Neural cell (in vitro differentiated cells): ENCODE data around the gene PCDH9.

Source experiments
- CTCF ChIP-seq: fragments of 450-650 bp; IDR thresholded peaks from 2 replicates; pipeline ENCODE4 v1.5.1; 2014; ENCODE audit warnings: antibody characterized with exemption, mild to moderate bottlenecking, moderate library complexity; ENCODE audit not compliant: poor library complexity, severe bottlenecking
- TAF1 ChIP-seq: IDR thresholded peaks from 2 replicates; pipeline ENCODE4 v1.6.1; 2012; ENCODE audit warnings: low read depth

- peak; percentile 58 for TF ChIP-seq CTCF
- no peak for TF ChIP-seq TAF1
Observed at GRCh38 chr13:66689037-66689619, 541.0 kb downstream of the PCDH9 start.
